IPS-18a (cell line): Measurements from ENCODE around the gene CXorf58.
"Not testable (repeated sequence)": the region's sequence is repeated elsewhere in the genome, so short reads cannot be mapped to it uniquely, and the experiment has no call there.

Experiments used
- H3K27ac ChIP-seq: one replicate; pipeline ENCODE4 v1.5.1; 2013; ENCODE audit warnings: low read length
- H3K27me3 ChIP-seq: one replicate; pipeline ENCODE4 v1.6.1; 2013; ENCODE audit warnings: mild to moderate bottlenecking, low read length; ENCODE audit not compliant: control insufficient read depth, insufficient read depth
- H3K36me3 ChIP-seq: one replicate; pipeline ENCODE4 v1.6.1; 2013; ENCODE audit warnings: low read depth, low read length; ENCODE audit not compliant: control insufficient read depth
- H3K4me1 ChIP-seq: one replicate; pipeline ENCODE4 v1.6.1; 2013; ENCODE audit warnings: low read depth, low read length; ENCODE audit not compliant: control insufficient read depth
- H3K4me3 ChIP-seq: one replicate; pipeline ENCODE4 v1.5.1; 2013; ENCODE audit warnings: low read length
- H3K9ac ChIP-seq: one replicate; pipeline ENCODE4 v1.6.1; 2013; ENCODE audit warnings: mild to moderate bottlenecking, low read length, moderate library complexity
- H3K9me3 ChIP-seq: one replicate; pipeline ENCODE4 v1.6.1; 2013; ENCODE audit warnings: low read depth, low read length; ENCODE audit not compliant: control insufficient read depth

Gene CXorf58

DNA sequence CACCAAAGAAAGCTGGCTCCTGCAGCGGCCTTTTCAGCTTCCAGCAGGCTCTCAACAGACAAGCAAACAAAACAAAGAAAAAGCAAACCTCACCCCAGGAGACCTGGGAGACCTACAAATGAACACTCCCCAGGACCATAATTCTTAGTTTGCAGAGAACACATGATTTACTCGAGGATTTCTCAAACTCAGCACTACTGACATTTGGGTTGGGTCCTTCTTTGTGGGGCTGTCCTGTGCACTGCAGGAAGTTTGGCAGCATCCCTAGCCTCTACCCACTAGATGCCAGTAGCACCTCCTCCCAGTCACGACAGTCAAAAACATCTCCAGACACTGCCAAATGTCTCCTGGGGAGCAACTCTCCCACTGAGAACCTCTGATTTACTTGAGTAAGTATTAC, 22.0 kb upstream of the CXorf58 start:
- H3K27ac ChIP-seq, result no peak overlapping the region

DNA sequence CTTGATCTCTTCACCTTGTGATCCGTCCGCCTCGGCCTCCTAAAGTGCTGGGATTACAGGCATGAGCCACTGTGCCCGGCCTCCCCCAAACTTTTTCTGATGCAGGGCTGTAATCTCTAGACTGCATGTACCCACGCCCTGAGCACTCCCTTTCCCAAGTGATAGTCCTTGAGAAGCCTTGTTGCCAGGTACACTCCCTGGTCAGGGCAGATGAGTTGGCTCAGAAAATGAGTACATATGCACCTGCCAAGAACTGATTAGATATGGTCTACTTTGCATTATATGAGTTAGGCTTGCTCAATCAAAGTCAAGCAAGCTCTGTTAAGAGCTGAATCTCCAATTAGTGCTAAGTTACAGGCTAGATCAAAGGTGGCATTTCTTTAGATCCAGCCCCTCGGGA, 20.4 kb upstream of the CXorf58 start:
- no peaks in the 10 kb centered on the region for H3K36me3 ChIP-seq
- peaks cover 16% of the 10 kb centered on the region for H3K4me1 ChIP-seq
- H3K27me3 ChIP-seq, result no peaks in the 10 kb centered on the region
- no peak overlapping the region for H3K4me3 ChIP-seq
- no peak overlapping the region for H3K27ac ChIP-seq
- no peaks in the 10 kb centered on the region for H3K9me3 ChIP-seq
- no peak overlapping the region for H3K9ac ChIP-seq

More for the DNA sequence above, 22.0 kb upstream of the CXorf58 start:
- Histone ChIP-seq H3K27me3 (no peaks in the 10 kb centered on the region), H3K9ac (no peak overlapping the region), H3K4me3 (no peak overlapping the region), H3K36me3 (no peaks in the 10 kb centered on the region), H3K9me3 (no peaks in the 10 kb centered on the region), H3K4me1 (peaks cover 16% of the 10 kb centered on the region)

DNA sequence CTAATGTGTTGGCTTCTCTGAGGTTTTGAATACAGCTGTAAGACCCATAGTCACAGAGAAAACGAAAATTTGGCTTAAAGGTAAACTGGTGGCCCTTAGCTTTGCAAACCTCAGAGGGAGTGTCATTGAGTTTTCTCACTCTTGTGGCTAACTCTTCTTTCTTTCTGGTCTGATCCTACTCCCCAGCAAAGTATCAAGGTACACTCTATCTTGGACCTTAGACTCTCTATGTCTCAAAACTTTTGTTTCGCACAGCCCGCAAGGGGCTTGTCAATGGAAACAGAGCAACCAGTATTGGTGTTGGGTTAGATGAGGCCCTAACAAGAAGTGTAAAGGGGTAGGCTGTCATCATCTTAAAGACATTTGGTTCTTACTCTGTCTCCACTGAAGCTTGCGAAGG, 19.9 kb upstream of the CXorf58 start:
- Histone ChIP-seq H3K9me3 (no peaks in the 10 kb centered on the region), H3K27ac (no peak overlapping the region)

DNA sequence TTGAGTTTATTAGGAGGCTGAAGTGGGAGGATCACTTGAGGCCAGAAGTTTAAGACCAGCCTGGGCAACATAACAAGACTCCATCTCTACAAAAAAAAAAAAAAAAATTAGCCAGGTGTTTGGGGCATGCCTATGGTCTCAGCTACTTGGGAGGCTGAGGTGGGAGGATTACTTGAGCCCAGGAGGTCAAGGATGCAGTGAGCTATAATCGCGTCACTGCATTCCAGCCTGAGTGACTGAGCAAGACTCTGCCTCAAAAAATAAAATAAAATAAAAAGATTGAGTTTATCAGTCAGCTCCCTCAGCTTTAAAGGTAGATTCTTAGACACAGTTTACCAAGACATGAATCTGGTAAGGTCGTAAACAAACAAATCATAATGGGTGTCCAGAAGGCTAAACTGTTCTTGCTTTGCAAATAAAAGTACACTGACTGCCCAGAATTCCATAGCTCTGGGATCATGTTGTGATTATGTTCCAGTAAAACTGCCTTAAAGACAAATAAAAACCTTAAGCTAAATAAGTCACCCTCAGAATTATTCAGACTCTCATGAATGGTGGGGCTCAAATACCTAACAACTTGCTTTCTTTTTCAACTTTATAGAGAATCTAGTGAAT, 18.8 kb upstream of the CXorf58 start:
- no peak overlapping the region for H3K9ac ChIP-seq
- no peak overlapping the region for H3K27ac ChIP-seq
- no peaks in the 10 kb centered on the region for H3K9me3 ChIP-seq
- no peaks in the 10 kb centered on the region for H3K27me3 ChIP-seq
- peaks cover 12% of the 10 kb centered on the region for H3K4me1 ChIP-seq
- no peak overlapping the region for H3K4me3 ChIP-seq
- H3K36me3 ChIP-seq, result no peaks in the 10 kb centered on the region

More for the DNA sequence above, 19.9 kb upstream of the CXorf58 start:
- H3K36me3 ChIP-seq, result no peaks in the 10 kb centered on the region
- H3K9ac ChIP-seq, result no peak overlapping the region
- H3K4me3 ChIP-seq, result no peak overlapping the region
- H3K4me1 ChIP-seq, result peaks cover 16% of the 10 kb centered on the region
- H3K27me3 ChIP-seq, result no peaks in the 10 kb centered on the region

DNA sequence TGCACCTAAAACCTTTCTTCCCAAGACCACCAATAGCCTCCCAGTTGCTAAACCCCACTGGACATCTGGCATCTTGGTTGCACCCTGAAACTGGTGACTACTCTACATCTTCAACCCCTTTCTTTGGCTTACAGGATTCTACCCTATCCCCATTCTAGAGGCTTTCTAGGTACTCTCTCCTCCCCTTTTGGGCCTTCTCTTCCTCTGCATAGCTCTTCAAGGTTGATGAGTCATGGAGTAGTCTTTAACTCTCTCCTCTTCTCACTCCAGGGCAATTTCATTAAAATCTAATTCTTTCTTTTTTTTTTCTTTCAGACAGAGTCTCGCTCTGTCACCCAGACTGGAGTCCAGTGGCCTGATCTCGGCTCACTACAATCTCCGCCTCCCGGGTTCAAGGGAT, 16.9 kb upstream of the CXorf58 start:
- H3K4me3 ChIP-seq, result no peak overlapping the region
- H3K27me3 ChIP-seq, result no peaks in the 10 kb centered on the region
- H3K27ac ChIP-seq, result no peak overlapping the region

DNA sequence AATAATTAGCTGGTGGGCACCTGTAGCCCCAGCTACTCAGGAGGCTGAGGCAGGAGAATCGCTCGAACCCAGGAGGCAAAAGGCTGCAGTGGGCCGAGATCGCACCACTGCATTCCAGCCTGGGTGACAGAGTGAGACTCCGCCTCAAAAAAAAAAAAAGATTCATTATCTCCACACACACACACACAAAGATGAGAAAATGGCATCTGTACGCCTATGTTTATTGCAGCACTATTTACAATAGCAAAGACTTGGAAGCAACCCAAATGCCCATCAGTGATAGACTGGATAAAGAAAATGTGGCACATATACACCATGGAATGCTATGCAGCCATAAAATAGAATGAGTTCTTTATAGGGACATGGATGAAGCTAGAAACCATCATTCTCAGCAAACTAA, 12.8 kb upstream of the CXorf58 start:
- H3K9me3 ChIP-seq, H3K36me3 ChIP-seq, H3K27me3 ChIP-seq, H3K4me3 ChIP-seq, H3K27ac ChIP-seq, H3K9ac ChIP-seq: not testable (repeated sequence)
- H3K4me1 ChIP-seq, result peaks cover 14% of the 10 kb centered on the region

More for the DNA sequence above, 16.9 kb upstream of the CXorf58 start:
- Histone ChIP-seq H3K9me3 (no peaks in the 10 kb centered on the region), H3K36me3 (no peaks in the 10 kb centered on the region), H3K9ac (no peak overlapping the region), H3K4me1 (peaks cover 2% of the 10 kb centered on the region)

DNA sequence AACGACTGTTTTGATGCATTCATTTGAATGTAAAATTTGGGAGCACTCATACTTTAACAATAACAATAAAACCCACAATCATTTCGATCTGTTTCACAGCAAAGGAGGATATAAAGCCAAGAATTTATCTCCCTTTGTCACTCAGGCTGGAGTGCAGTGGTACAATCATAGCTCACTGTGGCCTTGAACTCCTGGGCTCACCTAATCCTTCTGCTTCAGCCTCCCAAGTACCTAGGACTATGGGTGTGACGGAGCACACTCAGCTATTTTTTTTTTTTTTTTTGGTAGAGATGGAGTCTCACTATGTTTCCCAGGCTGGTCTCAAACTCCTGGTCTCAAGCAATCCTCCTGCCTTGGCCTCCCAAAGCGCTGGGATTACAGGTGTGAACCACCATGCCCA, 11.3 kb upstream of the CXorf58 start:
- not testable (repeated sequence) for H3K27me3 ChIP-seq, H3K36me3 ChIP-seq, H3K9ac ChIP-seq, H3K27ac ChIP-seq, H3K9me3 ChIP-seq, H3K4me3 ChIP-seq
- H3K4me1 ChIP-seq, result peaks cover 23% of the 10 kb centered on the region

DNA sequence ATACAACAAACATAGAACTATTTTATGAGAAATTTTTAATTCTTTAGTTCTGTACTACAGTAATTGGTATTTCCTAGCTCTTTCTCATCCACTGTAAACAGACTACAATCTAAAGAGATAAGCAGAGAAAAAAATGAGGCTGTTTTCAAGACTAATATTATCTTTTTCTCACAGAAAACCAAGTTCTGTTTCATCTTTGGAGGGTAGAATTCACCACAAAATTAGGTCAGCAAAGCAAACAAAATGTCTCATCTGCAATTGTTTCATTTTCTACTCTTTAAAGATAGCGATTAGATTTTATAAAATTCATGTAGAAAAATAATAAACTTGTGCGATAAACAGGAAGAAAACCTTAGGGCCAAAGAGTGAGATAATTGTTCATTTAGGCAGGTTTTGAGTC, 10.8 kb upstream of the CXorf58 start:
- H3K27me3 ChIP-seq, result no peaks in the 10 kb centered on the region
- H3K27ac ChIP-seq, result no peak overlapping the region
- H3K4me1 ChIP-seq, result peaks cover 28% of the 10 kb centered on the region
- H3K9ac ChIP-seq, result no peak overlapping the region
- H3K4me3 ChIP-seq, result no peak overlapping the region
- H3K36me3 ChIP-seq, result no peaks in the 10 kb centered on the region
- H3K9me3 ChIP-seq, result no peaks in the 10 kb centered on the region

DNA sequence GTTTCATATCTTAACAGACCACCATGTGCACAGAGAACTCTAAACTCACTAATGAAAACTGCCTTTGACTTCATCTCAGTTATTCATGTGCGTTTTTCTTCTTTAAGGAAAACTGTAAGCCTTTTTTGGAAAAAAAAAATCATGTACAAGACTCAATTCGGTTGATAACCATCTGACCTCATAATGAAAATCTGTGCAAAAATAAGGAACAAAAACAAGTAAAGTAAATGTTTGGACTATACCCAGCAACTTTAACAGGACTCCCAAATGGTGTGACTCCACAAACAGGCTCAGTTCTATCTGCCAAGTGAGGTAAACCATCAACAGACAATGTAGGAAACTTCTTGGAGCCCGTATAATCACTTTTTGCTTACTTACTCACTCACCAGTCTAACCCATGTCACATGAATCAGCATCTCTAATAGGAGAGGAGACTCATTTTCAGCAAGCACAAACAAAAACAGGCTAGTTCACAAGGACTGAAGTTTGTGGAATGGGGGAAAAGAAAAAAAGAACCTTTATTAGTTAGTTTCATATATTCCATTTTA, 9.3 kb upstream of the CXorf58 start:
- H3K36me3 ChIP-seq, result no peaks in the 10 kb centered on the region
- H3K4me1 ChIP-seq, result peaks cover 33% of the 10 kb centered on the region
- H3K9me3 ChIP-seq, result no peaks in the 10 kb centered on the region
- H3K27me3 ChIP-seq, result no peaks in the 10 kb centered on the region
- no peak overlapping the region for H3K9ac ChIP-seq
- H3K4me3 ChIP-seq, result no peak overlapping the region
- H3K27ac ChIP-seq, result peak overlapping the region; percentile 15

DNA sequence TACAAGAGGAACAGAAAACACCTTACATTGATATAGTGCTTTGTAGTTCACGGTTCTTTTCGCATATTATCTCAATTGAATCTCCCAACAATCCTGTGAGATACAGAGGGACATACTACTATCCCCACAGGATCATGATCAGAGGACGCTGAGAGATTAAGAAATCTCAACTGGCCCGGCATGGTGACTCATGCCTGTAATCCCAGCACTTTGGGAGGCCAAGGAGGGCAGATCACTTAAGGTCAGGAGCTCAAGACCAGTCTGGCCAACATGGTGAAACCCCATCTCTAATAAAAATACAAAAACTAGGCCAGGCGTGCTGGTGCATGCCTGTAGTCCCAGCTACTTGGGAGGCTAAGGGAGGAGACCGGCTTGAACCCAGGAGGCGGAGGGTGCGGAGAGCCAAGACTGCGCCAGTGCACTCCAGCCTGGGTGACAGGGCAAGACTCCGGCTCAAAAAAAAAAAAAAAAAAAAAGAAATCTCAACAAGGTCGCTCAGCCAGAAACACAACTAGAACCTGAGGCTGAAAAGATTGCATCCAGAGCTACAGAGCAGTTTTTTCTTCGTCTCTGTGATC, 7.5 kb upstream of the CXorf58 start:
- no peak overlapping the region for H3K9ac ChIP-seq
- H3K36me3 ChIP-seq, result no peaks in the 10 kb centered on the region
- H3K4me3 ChIP-seq, result no peak overlapping the region
- no peak overlapping the region for H3K27ac ChIP-seq
- no peaks in the 10 kb centered on the region for H3K9me3 ChIP-seq
- peaks cover 35% of the 10 kb centered on the region for H3K4me1 ChIP-seq
- H3K27me3 ChIP-seq, result no peaks in the 10 kb centered on the region

DNA sequence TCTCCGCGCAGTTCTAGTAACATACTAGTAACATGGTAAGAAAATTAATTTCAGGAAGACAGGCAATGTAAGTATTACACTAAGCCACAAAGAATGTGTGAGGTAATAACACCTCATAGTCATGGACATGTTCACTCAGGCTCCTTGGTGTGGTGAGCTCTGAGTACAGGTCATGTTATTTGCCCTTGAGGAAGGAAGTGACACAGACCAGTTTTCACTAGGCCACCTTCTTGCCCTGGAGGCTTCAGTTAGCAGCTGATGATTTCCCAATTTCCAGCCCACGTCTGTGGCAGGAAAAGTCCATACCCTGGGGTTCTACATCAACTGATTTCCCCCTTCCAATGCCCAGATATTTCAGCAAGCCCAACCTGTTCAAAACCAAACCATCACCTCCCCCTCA, 6.7 kb upstream of the CXorf58 start:
- Histone ChIP-seq H3K9ac (no peak overlapping the region), H3K9me3 (no peaks in the 10 kb centered on the region), H3K27me3 (no peaks in the 10 kb centered on the region), H3K27ac (no peak overlapping the region), H3K4me3 (no peak overlapping the region), H3K4me1 (peaks cover 36% of the 10 kb centered on the region), H3K36me3 (no peaks in the 10 kb centered on the region)

DNA sequence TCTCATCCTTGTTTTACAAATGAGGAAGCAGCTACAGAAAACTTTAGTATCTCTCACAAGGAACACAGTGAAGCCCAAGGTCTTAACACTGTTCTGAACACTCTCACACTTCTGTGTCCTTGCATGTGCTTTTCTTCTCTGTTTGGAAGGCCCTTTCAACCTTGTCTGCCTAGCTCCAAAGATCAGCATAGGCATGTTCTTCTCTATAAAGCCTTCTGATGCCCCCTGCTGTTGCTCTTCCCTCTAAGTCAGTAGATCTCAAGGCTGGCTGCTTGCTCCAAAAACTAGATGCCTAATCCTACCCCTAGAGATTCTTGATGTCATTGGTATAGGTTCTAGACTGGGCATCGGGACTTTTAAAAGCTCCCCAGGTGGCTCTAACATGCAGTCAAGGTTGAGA, 6.0 kb upstream of the CXorf58 start:
- Histone ChIP-seq H3K27me3 (no peaks in the 10 kb centered on the region), H3K4me3 (no peak overlapping the region), H3K27ac (no peak overlapping the region), H3K9ac (no peak overlapping the region), H3K36me3 (no peaks in the 10 kb centered on the region), H3K4me1 (peaks cover 43% of the 10 kb centered on the region), H3K9me3 (no peaks in the 10 kb centered on the region)
